OCI-M2 (cell line): ENCODE data around the gene NEK9.
"Not testable (repeated sequence)": the region's sequence is repeated elsewhere in the genome, so short reads cannot be mapped to it uniquely, and the experiment has no call there.

Source experiments
- DNase-seq: peaks from one replicate; lab custom pipeline; 2025; ENCODE audit not compliant: unreplicated experiment; lab: John Stamatoyannopoulos, UW

Gene NEK9

DNA sequence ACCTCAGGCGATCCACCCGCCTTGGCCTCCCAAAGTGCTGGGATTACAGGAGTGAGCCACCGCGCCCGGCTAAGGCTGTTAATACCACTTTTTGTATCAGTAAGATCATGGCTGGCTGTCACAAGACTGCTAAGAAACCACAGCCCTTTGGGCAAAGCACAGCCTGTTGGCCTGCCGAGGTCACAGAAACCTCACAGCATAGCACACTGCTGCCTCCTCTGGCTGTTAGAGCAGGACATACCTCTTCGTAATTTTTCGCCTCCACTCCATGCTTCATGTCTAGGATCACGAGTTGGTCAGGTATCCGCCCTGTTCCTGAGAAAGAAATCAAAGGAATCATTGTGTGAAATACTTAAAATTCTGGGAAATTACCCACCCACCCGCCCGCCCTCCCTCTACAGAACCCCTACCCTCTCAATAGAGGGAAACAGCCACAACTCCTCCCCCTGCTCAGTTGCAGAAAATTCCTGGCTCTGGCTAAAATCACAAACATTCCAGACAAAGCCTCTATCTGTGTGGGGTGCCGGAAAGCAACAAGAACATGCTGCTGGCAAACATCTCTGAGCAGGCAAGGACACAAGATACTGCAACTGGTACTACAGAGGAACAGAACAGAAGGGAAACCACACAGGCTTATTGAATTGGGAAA, 20.7 kb upstream of the NEK9 start:
- DNase-seq: no peak

- DNase-seq: no peak
Observed at GRCh38 chr14:75144944-75145343, 18.1 kb upstream of the NEK9 start.

GRCh38 chr14:75143761-75144527, 17.1 kb upstream of the NEK9 start:
- DNase-seq: no peak

- no peak for DNase-seq
Observed at GRCh38 chr14:75142494-75142893, 15.6 kb upstream of the NEK9 start.

DNA sequence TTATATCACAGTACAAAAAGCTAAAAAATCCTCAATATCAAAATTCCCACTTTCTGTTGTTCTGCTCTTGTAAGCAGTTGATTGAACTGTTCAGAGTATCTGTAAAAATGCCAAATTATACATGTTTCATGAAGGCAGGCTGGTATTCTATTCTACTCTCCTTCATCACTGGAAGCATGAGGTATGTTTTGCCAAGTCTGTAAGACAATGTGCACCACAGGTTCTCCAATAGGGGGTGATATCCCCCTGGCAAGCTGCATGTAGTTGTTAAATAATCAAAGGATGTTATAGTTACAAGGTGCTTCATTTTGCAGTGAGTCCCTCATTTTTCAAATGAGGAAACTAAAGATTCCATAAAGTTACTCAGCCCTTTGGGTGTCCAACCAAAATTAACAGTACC, 15.1 kb upstream of the NEK9 start:
- DNase-seq: no peak

DNA sequence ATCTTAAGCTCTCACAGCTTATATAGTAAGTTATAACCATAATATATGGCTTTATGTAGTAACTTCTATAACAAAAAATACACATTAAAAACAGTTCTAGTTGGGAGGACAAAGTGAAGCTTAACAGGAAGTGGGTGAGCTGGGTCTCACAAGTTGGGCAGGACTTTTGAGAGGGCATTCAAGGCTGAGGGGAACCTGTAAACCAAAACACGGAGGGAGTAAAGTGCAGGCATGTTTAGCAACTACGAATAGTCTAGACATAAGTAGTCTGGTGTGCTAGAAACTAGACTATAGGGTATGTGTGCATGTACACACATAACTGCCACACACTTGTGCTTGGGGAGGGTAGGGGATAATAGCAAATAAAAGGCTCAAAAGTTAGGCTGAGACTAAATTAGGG, 14.2 kb upstream of the NEK9 start:
- no peak for DNase-seq

- no peak for DNase-seq
Observed at GRCh38 chr14:75140620-75141019, 13.8 kb upstream of the NEK9 start.

DNA sequence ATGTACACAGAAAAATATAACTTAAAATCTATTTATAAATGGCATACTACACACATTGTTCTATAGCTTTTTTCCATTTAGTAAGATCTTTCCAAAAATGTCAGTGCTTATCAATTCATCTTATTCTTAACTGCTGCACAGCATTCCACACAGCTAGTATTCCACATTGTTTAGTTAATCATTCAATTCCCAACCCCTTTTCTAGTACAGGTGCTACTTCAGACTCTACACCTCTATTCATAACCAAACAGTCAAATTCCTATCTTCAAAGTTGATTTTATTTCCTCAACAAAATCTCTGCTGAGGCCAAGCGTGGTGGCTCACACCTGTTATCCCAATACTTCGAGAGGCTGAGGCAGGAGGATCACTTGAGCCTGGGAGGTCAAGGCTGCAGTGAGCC, 12.3 kb upstream of the NEK9 start:
- no peak for DNase-seq

DNA sequence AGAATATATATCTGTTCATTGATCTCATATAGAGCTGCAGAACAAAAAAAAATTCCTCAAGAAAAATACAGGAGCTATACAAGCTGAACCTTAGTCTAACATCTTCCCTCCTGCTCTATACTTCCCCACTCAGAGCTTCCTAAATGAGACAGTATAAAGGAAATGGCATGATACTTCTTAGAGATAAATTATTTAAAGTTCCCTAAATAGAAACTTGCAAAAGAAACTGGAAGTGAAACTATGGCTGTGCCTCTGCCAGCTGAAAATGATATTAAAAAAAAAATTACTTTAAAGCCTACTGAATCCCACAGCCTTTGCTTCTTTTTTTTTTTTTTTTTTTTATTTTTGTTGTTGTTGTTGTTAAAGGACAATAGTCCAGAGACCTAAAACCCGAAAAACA, 11.6 kb upstream of the NEK9 start:
- no peak for DNase-seq

GRCh38 chr14:75134644-75135043, 7.8 kb upstream of the NEK9 start:
- no peak for DNase-seq

DNA sequence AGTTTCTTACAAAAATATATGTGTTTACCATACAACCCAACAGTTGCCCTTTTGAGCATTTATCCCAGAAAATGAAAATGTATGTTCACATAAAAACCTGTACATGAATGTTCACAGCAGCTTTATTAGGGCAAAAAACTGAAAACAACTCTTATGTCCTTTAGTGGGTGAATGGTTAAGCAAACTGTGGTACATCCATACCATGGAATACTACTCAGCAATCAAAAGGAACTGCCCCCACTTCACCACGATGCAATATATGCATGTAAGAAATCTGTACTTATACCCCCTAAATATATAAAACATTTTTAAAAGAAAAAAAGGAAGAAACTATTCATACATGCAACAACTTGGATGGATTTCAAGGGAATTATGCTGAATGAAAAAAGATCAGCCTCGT, 6.7 kb upstream of the NEK9 start:
- DNase-seq: no peak

DNA sequence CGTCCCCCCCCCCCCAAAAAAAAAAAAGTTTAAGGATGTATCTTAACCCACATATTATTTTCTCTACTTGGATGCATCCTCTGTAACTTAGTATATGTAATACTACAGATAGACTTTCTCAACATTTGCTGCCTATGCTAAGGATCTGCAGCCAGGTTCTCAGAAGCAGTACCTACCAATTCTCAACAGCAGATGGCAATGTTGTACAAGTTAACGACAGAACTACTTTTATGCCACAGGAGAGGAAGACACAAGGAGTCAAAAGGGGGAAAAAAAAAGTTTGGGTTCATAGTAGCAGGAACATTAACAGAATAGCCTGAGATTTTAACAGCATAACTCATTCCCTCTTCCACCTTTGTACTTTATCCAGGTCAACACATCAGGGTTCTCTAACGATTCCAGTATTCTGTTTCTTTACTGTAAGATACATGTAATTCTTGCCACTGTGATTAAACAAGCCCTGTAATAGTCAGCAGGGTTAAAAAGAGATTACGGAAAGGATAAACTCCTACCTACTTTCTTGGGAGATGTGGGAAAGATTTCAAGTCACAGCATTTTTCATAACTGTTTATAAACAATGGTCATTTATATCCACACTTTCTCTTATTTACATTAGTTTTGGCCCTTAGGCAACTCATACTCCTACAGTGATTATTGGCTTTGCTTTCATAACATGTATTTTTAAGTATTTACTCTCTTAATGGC, 5.7 kb upstream of the NEK9 start:
- DNase-seq: peak; percentile 68

GRCh38 chr14:75128596-75128990, 1.7 kb upstream of the NEK9 start:
- DNase-seq: no peak

DNA sequence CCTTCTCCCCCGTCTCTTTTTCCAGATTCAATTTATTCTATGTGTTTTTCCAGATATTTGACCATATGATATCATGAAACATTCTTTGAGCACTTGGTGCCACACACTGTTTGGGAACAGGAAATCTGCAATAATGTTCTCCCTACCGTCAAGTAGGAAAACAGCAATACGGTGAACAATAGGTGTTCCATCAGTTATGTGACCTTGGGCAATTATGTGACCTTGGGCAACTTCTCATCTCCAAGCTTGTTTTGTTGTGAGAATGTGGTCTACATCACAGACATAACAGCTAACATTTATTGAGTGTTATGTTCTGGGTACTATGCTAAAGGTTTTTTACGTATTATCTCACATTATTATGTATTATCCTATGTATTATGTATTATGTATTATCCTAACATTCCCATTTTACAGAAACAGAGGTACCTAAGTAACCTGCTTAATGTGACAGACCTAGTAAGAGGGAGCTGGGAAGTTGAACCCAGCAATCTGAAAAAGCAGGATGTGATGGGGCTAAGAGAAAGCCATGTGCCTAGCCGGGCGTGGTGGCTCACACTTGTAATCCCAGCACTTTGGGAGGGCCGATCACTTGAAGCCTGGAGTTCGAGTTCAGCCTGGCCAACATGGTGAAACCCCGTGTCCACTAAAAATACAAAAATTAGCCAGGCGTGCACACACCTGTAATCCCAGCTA, 1.2 kb upstream of the NEK9 start:
- no peak for DNase-seq

GRCh38 chr14:75127474-75127820, 599 bp upstream of the NEK9 start:
- DNase-seq: not testable (repeated sequence)

GRCh38 chr14:75126121-75126544, 715 bp downstream of the NEK9 start:
- DNase-seq: no peak

GRCh38 chr14:75125617-75126016, 1.2 kb downstream of the NEK9 start:
- DNase-seq: no peak

GRCh38 chr14:75123991-75124390, 2.9 kb downstream of the NEK9 start:
- no peak for DNase-seq

DNA sequence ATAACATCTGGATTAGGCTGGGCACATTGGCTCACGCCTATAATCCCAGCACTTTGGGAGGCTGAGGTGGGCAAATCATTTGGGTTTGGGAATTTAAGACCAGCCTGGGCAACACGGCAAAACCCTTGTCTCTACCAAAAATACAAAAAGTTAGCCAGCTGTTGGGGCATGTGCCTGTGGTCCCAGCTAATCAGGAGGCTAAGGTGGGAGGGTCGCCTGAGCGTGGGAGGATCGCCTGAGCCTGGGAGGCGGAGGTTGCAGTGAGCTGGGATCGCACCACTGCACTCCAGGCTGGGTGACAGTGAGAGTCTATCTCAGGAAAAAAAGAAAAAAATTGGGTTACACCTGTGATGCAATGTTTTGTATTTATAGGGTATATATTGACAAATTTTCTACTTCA, 5.3 kb downstream of the NEK9 start:
- DNase-seq: no peak

DNA sequence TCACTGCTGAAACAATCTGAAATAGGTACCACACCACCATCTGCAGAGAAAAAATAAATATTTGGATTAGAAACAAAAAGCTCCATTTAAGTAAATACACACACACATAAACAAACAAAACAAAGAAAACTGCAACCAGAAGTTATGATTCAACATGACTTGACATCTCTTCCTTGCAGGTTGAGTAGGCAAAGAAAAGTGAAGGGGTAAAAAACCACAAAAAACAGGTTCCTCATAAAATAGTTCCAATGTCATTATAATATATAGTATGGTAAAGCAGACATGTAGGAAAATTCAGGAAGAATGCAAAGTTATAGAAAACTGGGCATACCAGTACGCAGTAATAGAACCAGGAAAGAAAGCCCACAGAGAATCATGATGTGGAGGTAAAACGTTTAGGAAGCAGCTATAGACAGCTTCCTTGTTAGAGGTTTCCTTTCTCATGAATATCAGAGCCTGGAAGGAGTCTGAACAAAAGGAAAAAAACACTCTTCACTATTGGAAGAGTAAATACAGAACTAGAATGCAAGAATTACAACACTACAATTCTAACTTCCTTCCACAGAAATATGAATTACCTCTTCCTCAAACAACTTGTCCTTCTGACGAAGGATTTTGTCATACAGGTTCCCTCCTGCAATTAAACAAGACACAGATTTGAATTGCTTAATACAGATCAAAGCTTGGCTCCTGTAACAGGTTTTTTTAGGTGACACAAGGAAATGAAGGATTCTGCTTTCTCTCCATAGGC, 6.1 kb downstream of the NEK9 start:
- DNase-seq: no peak

DNA sequence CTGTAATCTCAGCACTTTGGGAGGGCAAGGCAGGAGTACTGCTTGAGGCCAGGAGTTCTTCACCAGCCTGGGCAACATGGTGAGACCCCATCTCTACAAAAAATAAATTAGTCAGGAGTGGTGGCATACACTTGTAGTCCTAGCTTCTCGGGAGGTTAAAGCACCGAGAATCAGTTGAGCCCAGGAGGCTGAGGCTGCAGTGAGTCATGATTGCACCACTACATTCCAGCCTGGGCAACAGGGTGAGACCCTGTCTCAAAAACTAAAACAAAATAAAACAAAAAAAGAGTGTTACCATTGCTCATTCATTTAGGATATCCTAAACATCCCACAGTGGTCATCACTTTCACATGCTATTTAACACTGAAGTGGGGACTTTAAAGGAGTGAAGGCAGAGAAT, 7.8 kb downstream of the NEK9 start:
- no peak for DNase-seq
